NCI-H526 (cell line): ENCODE results near the gene IER3.

Experiments used
- DNase-seq, 2 experiments: peaks; one replicate each; lab custom pipeline; 2025; lab: John Stamatoyannopoulos, UW

Gene IER3

GRCh38 chr6:30703821-30704220, 40.5 kb downstream of the IER3 start:
- no peak for DNase-seq

- DNase-seq: no peak
Observed at GRCh38 chr6:30703011-30703410, 41.3 kb downstream of the IER3 start.

- DNase-seq: no peak
Observed at GRCh38 chr6:30700340-30700739, 44.0 kb downstream of the IER3 start.

- DNase-seq: no peak
Observed at GRCh38 chr6:30696432-30696831, 47.9 kb downstream of the IER3 start.
